Parathyroid adenoma (tissue), 2 donors: ENCODE results near the gene SLC38A8.

Experiments used
- H2AFZ ChIP-seq: fragments of 300-600 bp; sonication (generic); one replicate; pipeline ENCODE4 v1.7.0; 2017; ENCODE audit warnings: antibody characterized with exemption, mild to moderate bottlenecking
- H3K27ac ChIP-seq: fragments of 300-600 bp; sonication (generic); one replicate; pipeline ENCODE4 v1.7.0; 2017
- H3K27me3 ChIP-seq: fragments of 300-600 bp; sonication (generic); one replicate; pipeline ENCODE4 v1.7.0; 2017; ENCODE audit warnings: low read length; ENCODE audit not compliant: control insufficient read depth, insufficient read depth
- H3K36me3 ChIP-seq: fragments of 300-600 bp; sonication (generic); one replicate; pipeline ENCODE4 v1.7.0; 2017; ENCODE audit warnings: low read length; ENCODE audit not compliant: control insufficient read depth, insufficient read depth
- H3K4me1 ChIP-seq: fragments of 300-600 bp; sonication (generic); one replicate; pipeline ENCODE4 v1.7.0; 2017; ENCODE audit warnings: control low read depth
- H3K4me2 ChIP-seq: fragments of 300-600 bp; sonication (generic); one replicate; pipeline ENCODE4 v1.7.0; 2017; ENCODE audit warnings: low read length
- H3K4me3 ChIP-seq: fragments of 300-600 bp; sonication (generic); one replicate; pipeline ENCODE4 v1.7.0; 2017; ENCODE audit warnings: low read depth, low read length
- H3K79me2 ChIP-seq: fragments of 300-600 bp; sonication (generic); one replicate; pipeline ENCODE4 v1.7.0; 2017; ENCODE audit warnings: control low read depth
- H3K9ac ChIP-seq: fragments of 300-600 bp; sonication (generic); one replicate; pipeline ENCODE4 v1.7.0; 2017; ENCODE audit warnings: mild to moderate bottlenecking
- H3K9me3 ChIP-seq: fragments of 300-600 bp; sonication (generic); one replicate; pipeline ENCODE4 v1.7.0; 2017; ENCODE audit warnings: low read length; ENCODE audit not compliant: control insufficient read depth
- TF ChIP-seq, protein P1 (sequence below): fragments of 300-600 bp; sonication (generic); IDR thresholded peaks from one replicate; pipeline ENCODE4 v1.7.0; 2017; ENCODE audit warnings: antibody characterized with exemption, mild to moderate bottlenecking
- donor health status: primary hyperparathyroidism.

The SLC38A8 gene

DNA sequence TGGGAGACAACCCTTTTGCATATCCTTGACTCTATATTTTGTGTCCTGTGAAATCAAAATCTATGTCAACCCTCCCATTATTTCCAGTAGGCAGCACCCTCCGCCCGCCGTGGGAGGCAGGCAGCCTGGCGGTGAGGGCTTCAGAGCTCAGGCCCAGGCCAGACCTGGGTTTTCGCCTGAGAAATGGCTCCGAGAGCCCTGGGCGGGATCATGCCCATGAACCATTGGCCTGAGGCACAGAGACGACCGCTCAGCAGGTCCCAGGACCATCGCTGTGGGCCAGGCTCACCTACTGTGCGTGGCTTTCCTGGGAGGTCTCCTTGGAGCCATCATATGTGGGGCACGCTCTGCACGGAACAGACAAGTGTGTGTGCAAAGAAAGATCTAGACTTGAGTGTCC is 6.3 kb upstream of the SLC38A8 start:
- Histone ChIP-seq H3K4me3 (no peak overlapping the region), H3K4me2 (no peak overlapping the region), H2AFZ (no peak overlapping the region), H3K9ac (no peak overlapping the region), H3K36me3 (no peaks in the 10 kb centered on the region), H3K27ac (no peak overlapping the region), H3K9me3 (no peaks in the 10 kb centered on the region), H3K27me3 (no peaks in the 10 kb centered on the region), H3K79me2 (no peaks in the 10 kb centered on the region), H3K4me1 (peaks cover 19% of the 10 kb centered on the region)
- TF ChIP-seq, protein P1, sequence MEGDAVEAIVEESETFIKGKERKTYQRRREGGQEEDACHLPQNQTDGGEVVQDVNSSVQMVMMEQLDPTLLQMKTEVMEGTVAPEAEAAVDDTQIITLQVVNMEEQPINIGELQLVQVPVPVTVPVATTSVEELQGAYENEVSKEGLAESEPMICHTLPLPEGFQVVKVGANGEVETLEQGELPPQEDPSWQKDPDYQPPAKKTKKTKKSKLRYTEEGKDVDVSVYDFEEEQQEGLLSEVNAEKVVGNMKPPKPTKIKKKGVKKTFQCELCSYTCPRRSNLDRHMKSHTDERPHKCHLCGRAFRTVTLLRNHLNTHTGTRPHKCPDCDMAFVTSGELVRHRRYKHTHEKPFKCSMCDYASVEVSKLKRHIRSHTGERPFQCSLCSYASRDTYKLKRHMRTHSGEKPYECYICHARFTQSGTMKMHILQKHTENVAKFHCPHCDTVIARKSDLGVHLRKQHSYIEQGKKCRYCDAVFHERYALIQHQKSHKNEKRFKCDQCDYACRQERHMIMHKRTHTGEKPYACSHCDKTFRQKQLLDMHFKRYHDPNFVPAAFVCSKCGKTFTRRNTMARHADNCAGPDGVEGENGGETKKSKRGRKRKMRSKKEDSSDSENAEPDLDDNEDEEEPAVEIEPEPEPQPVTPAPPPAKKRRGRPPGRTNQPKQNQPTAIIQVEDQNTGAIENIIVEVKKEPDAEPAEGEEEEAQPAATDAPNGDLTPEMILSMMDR = no peak

DNA sequence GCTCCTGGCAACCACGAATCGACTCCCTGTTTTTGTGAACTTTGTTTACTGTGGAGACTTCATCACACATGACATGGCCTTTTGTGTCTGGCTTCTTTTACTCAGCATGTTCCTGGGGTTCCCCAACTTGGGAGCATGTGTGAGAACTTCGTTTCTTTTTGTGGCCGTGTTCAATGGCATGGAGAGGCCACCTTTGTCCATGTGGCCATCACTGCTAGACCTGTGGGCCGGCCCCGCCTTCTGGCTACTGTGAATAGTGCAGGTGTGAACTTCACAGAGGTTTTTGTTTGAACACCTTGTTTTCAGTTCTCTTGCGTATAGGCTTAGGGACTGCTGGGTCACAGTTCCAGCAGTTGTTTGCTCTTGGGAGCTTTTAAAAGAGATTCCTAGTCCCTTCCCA is 5.7 kb upstream of the SLC38A8 start:
- TF ChIP-seq, protein P1 = peak; percentile 58
- Histone ChIP-seq H3K4me2 (no peak overlapping the region), H3K36me3 (no peaks in the 10 kb centered on the region), H3K9me3 (no peaks in the 10 kb centered on the region), H3K27me3 (no peaks in the 10 kb centered on the region), H3K9ac (no peak overlapping the region), H3K4me3 (no peak overlapping the region), H2AFZ (no peak overlapping the region), H3K79me2 (no peaks in the 10 kb centered on the region), H3K4me1 (peaks cover 25% of the 10 kb centered on the region), H3K27ac (no peak overlapping the region)

DNA sequence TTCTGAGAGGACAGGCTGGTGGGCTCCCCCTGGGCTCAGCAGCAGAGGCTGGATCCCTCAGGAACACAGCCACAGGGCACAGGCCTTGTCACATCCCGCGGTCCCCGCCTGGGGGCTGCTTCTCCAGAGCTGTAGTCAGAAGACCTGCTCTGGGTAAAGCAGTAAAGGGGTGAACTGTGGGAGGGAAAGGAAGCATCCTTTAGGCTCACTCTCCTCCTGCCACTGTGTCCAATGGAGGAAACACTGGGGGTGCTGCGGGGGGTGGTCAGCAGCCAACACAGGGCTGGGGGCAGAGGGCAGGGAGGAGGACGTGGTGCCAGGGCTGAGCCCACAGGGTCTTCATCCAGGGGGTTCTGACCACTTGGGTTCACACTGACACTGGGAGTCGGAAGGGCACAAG is 5.0 kb upstream of the SLC38A8 start:
- Histone ChIP-seq H3K4me1 (peaks cover 28% of the 10 kb centered on the region), H3K4me2 (no peak overlapping the region), H3K79me2 (no peaks in the 10 kb centered on the region), H3K36me3 (no peaks in the 10 kb centered on the region), H2AFZ (no peak overlapping the region), H3K27me3 (no peaks in the 10 kb centered on the region), H3K4me3 (no peak overlapping the region), H3K9me3 (no peaks in the 10 kb centered on the region), H3K27ac (no peak overlapping the region), H3K9ac (no peak overlapping the region)
- TF ChIP-seq, protein P1 = no peak

DNA sequence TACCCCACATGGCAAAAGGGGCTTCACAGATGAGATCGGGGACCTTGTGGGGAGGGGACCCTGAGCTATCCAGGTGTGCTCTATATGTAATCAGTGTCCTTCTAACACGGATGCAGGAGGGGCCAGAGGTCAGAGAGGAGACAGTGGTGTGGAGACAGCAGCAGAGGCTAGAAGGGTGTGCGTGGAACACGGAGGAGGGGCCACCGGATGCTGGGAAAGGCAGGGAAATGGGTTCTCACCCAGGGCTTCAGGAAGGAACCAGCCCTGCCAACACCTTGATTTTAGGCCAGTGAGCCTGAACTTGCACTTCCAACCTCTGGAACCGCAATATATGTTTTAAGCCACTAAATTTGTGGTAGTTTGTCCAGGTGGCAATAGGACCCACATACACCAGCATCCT is 4.6 kb upstream of the SLC38A8 start:
- Histone ChIP-seq H3K27me3 (no peaks in the 10 kb centered on the region), H3K36me3 (no peaks in the 10 kb centered on the region), H3K27ac (no peak overlapping the region), H3K79me2 (no peaks in the 10 kb centered on the region), H3K4me1 (peaks cover 24% of the 10 kb centered on the region), H3K4me2 (no peak overlapping the region), H3K9ac (no peak overlapping the region), H2AFZ (no peak overlapping the region), H3K9me3 (no peaks in the 10 kb centered on the region), H3K4me3 (no peak overlapping the region)
- TF ChIP-seq, protein P1 = no peak

DNA sequence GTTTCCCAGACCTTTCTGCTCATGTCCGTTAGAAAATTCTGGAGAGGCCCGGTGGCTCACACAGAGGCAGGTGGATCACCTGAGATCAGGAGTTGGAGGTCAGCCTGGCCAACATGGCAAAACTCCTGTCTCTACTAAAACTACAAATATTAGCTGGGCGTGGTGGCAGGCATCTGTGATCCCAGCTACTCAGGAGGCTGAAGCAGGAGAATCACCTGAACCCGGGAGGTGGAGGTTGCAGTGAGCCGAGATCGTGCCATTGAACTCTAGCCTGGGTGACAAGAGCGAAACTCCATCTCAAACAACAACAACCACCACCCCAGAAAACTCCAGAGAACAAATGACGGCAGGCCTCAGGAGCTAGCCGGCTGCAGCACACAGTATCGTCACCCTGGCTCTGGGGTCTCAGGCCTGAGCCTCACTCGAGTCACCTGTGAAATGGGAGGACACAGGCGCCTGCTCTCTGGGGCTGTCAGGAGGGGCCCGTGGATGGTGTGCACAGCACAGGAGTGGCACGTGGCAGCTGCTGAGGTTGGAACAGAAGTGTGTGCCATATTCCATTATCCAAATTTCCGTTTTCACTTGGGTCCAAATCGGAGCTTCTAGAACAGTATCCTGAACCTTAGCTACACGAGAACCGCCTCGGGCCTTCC is 3.3 kb upstream of the SLC38A8 start:
- Histone ChIP-seq H3K79me2 (no peaks in the 10 kb centered on the region), H3K4me1 (peaks cover 22% of the 10 kb centered on the region), H3K27ac (no peak overlapping the region), H3K36me3 (no peaks in the 10 kb centered on the region), H3K4me3 (no peak overlapping the region), H3K9me3 (no peaks in the 10 kb centered on the region), H3K27me3 (no peaks in the 10 kb centered on the region), H2AFZ (no peak overlapping the region), H3K4me2 (no peak overlapping the region), H3K9ac (no peak overlapping the region)
- TF ChIP-seq, protein P1 = no peak
